ENCODE data around the gene DMWD.

- no peak for TF ChIP-seq CTCF (conservative IDR thresholded peaks at IDR 0.05; ENCODE audit: low read depth, low read length)
- no peak for TF ChIP-seq EZH2 (IDR thresholded peaks at IDR 0.05; ENCODE audit: borderline replicate concordance, low read depth, low read length, poor library complexity, severe bottlenecking)
Measured at GRCh38 chr19:45781214-45782161, 11.2 kb downstream of the DMWD start.

All from A673 (cell line).